ENCODE measurements around the gene PSMA5.

The PSMA5 gene

DNA sequence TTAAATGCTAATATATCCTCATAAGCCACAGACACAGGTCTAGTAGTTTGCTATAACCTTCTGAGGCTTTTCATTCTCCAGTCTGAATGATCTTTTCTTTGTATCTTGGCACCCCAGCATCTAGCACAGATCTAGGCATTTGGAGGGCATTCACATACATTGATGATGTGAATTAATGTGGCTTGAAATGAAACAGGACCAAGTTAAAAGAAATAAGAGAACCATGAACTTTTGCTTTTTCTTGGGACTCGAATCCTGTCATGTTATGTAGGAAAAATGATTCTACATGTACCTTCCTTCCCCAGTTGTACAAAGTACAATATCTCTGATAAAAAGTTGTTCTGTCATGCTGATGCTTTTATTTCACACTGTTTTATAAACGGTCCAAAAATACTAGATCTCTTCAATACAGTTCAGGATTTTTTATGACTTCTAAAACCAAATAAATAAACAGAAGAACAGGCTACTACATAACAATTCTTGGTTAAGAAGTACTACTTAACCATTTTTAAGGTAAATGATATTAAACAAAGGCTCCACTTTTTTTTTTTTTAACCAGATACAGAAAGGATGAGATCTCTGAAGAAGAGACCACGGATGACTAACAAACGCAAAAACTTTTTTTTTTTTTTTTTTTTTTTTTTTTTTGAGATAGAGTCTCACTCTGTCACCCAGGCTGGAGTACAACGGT, 31.5 kb downstream of the PSMA5 start:
- H3K27ac ChIP-seq (ENCODE audit: extremely low read depth, low read depth, low read length), result no peak overlapping the region
- ChIA-PET POLR2A (interaction anchor here (1.1 to 1.6 kb wide), 2 partner anchors 12 to 112 kb away, joined by 3 read pairs; partner anchors contain the start of gene PSRC1), CTCF (interaction anchor here (0.6 to 7.8 kb wide), 5 partner anchors 11 to 116 kb away, joined by 3 to 126 read pairs (median 3); no protein-coding TSS in a partner anchor)
- H3K36me3 ChIP-seq (ENCODE audit: control insufficient read depth in 2 of 2, insufficient read depth in 1 of 2, low read length in 2 of 2), result no peaks in the 10 kb centered on the region
- H3K4me1 ChIP-seq (ENCODE audit: control insufficient read depth, insufficient read depth, low read length), result peaks cover 16% of the 10 kb centered on the region
- H3K4me3 ChIP-seq (ENCODE audit: low read depth, low read length), result no peak overlapping the region
- no peaks in the 10 kb centered on the region for H3K9me3 ChIP-seq (ENCODE audit: control insufficient read depth, insufficient read depth, low read depth, low read length)
- TF ChIP-seq, protein P1, sequence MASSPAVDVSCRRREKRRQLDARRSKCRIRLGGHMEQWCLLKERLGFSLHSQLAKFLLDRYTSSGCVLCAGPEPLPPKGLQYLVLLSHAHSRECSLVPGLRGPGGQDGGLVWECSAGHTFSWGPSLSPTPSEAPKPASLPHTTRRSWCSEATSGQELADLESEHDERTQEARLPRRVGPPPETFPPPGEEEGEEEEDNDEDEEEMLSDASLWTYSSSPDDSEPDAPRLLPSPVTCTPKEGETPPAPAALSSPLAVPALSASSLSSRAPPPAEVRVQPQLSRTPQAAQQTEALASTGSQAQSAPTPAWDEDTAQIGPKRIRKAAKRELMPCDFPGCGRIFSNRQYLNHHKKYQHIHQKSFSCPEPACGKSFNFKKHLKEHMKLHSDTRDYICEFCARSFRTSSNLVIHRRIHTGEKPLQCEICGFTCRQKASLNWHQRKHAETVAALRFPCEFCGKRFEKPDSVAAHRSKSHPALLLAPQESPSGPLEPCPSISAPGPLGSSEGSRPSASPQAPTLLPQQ (tag by site-specific recombination; IDR thresholded peaks at IDR 0.05), result no peak
- TF ChIP-seq, protein P2, sequence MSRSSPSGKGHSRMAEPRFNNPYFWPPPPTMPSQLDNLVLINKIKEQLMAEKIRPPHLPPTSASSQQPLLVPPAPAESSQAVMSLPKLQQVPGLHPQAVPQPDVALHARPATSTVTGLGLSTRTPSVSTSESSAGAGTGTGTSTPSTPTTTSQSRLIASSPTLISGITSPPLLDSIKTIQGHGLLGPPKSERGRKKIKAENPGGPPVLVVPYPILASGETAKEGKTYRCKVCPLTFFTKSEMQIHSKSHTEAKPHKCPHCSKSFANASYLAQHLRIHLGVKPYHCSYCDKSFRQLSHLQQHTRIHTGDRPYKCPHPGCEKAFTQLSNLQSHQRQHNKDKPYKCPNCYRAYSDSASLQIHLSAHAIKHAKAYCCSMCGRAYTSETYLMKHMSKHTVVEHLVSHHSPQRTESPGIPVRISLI (tag by site-specific recombination; IDR thresholded peaks at IDR 0.05), result peak; percentile 78

DNA sequence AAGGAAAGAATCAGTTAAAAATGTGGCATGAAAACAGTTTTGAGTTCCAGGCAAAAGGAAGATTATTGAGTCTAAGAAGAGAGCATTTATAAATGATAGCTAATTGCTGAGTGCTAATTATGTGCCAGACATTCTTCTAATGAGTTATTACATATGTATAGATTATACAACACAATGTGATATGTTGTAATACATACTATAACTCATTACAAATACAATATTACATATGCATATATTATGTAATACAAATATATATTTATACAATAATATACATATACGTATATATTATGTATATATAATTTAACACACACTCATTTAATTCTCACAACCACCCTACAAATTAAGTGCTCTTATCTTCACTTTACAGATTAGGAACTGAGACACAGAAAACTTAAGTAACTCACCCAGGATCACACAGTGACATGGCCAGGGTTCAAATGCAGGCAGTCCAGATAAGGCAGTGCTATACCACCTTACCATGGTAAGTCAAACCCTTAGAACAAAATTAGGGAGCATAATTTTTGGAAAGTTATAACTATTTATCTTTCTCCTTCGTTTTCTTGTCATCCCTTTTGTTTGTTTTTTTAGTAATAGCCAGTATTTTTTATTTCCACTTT, 32.5 kb downstream of the PSMA5 start:
- peaks cover 16% of the 10 kb centered on the region for H3K4me1 ChIP-seq (ENCODE audit: control insufficient read depth, insufficient read depth, low read length)

DNA sequence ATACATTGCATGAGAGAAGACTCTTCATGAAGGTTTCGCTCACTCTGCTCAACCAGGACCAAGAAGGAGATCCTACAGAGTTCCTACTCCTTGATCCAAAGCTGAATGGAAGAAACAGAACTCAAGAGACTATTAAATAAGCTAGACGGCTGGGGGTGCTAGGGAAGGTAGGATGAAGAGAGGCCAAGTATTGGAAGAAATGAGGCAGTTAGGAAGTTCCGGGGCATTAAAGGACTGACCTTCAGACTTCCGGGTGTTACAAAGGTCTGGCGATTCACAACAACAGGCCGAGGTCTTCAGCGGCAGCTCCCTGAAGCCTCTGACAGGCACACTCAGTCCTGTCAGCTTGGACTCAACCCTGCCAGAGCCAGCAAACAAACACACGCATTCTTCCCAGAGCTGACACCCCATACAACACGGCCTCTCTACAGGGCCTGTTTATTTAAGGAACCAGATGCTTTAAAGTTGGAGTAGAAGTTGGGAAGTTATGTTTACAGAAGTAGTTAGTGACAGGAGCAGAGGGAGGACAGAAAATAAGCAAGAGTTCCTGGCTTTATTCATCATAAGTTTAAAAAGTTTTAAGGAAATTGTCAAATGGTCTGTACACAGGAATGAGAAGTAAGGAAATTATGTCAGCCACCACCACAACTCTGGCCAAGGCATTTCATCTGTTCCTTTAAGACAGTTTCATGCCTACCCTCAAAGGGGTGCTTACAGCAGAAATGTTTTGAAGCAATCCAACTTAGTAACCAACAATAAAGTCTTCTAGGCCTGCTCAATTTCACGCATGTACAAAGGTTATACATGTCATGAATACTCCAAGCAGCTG, 33.2 kb downstream of the PSMA5 start:
- CTCF ChIA-PET, result interaction anchor here (0.6 to 4.7 kb wide), 4 partner anchors 10 to 115 kb away, joined by 3 to 23 read pairs (median 3); no protein-coding TSS in a partner anchor
- Histone ChIP-seq H3K27ac (ENCODE audit: extremely low read depth, low read depth, low read length) (peak overlapping the region; percentile 48), H3K36me3 (ENCODE audit: control insufficient read depth in 2 of 2, insufficient read depth in 1 of 2, low read length in 2 of 2) (peaks cover 0 to 4% of the 10 kb centered on the region in 2 experiments; a peak in 1 of 3 replicates), H3K4me1 (ENCODE audit: control insufficient read depth, insufficient read depth, low read length) (peaks cover 16% of the 10 kb centered on the region), H3K4me3 (ENCODE audit: low read depth, low read length) (peak overlapping the region; percentile 5), H3K9me3 (ENCODE audit: control insufficient read depth, insufficient read depth, low read depth, low read length) (no peaks in the 10 kb centered on the region)
- POLR2A ChIA-PET, result interaction anchor here (1.1 to 2.1 kb wide), 2 partner anchors 10 to 110 kb away, joined by 3 to 5 read pairs; partner anchors contain the start of gene PSRC1
- TF ChIP-seq, protein P3, sequence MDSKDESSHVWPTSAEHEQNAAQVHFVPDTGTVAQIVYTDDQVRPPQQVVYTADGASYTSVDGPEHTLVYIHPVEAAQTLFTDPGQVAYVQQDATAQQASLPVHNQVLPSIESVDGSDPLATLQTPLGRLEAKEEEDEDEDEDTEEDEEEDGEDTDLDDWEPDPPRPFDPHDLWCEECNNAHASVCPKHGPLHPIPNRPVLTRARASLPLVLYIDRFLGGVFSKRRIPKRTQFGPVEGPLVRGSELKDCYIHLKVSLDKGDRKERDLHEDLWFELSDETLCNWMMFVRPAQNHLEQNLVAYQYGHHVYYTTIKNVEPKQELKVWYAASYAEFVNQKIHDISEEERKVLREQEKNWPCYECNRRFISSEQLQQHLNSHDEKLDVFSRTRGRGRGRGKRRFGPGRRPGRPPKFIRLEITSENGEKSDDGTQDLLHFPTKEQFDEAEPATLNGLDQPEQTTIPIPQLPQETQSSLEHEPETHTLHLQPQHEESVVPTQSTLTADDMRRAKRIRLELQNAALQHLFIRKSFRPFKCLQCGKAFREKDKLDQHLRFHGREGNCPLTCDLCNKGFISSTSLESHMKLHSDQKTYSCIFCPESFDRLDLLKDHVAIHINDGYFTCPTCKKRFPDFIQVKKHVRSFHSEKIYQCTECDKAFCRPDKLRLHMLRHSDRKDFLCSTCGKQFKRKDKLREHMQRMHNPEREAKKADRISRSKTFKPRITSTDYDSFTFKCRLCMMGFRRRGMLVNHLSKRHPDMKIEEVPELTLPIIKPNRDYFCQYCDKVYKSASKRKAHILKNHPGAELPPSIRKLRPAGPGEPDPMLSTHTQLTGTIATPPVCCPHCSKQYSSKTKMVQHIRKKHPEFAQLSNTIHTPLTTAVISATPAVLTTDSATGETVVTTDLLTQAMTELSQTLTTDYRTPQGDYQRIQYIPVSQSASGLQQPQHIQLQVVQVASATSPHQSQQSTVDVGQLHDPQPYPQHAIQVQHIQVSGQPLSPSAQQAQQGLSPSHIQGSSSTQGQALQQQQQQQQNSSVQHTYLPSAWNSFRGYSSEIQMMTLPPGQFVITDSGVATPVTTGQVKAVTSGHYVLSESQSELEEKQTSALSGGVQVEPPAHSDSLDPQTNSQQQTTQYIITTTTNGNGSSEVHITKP (tag by site-specific recombination; IDR thresholded peaks at IDR 0.05), result peak; percentile 84
- TF ChIP-seq ZFP37 (tag by site-specific recombination; IDR thresholded peaks at IDR 0.05) (no peak), ZBTB17 (tag by site-specific recombination; IDR thresholded peaks at IDR 0.05) (0 out of 2 replicates have a peak, but pooled peaks have one; percentile 55)
- TF ChIP-seq, protein P4, sequence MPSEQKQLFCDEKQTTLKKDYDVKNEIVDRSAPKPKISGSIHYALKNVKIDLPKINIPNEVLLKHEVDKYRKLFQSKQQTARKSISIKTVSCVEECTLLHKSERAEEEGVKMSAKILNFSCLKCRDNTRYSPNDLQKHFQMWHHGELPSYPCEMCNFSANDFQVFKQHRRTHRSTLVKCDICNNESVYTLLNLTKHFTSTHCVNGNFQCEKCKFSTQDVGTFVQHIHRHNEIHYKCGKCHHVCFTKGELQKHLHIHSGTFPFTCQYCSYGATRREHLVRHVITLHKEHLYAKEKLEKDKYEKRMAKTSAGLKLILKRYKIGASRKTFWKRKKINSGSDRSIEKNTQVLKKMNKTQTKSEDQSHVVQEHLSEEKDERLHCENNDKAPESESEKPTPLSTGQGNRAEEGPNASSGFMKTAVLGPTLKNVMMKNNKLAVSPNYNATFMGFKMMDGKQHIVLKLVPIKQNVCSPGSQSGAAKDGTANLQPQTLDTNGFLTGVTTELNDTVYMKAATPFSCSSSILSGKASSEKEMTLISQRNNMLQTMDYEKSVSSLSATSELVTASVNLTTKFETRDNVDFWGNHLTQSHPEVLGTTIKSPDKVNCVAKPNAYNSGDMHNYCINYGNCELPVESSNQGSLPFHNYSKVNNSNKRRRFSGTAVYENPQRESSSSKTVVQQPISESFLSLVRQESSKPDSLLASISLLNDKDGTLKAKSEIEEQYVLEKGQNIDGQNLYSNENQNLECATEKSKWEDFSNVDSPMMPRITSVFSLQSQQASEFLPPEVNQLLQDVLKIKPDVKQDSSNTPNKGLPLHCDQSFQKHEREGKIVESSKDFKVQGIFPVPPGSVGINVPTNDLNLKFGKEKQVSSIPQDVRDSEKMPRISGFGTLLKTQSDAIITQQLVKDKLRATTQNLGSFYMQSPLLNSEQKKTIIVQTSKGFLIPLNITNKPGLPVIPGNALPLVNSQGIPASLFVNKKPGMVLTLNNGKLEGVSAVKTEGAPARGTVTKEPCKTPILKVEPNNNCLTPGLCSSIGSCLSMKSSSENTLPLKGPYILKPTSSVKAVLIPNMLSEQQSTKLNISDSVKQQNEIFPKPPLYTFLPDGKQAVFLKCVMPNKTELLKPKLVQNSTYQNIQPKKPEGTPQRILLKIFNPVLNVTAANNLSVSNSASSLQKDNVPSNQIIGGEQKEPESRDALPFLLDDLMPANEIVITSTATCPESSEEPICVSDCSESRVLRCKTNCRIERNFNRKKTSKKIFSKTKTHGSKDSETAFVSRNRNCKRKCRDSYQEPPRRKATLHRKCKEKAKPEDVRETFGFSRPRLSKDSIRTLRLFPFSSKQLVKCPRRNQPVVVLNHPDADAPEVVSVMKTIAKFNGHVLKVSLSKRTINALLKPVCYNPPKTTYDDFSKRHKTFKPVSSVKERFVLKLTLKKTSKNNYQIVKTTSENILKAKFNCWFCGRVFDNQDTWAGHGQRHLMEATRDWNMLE (tag by site-specific recombination; conservative IDR thresholded peaks at IDR 0.05; ENCODE audit: low read depth), result peak; percentile 57

More for the DNA sequence above, 32.5 kb downstream of the PSMA5 start:
- ChIA-PET POLR2A (interaction anchor here (1.1 to 2.1 kb wide), 2 partner anchors 10 to 111 kb away, joined by 3 to 5 read pairs; partner anchors contain the start of gene PSRC1), CTCF (interaction anchor here (1.2 to 4.7 kb wide), 3 partner anchors 10 to 116 kb away, joined by 3 to 23 read pairs (median 3); no protein-coding TSS in a partner anchor)
- no peaks in the 10 kb centered on the region for H3K9me3 ChIP-seq (ENCODE audit: control insufficient read depth, insufficient read depth, low read depth, low read length)
- H3K4me3 ChIP-seq (ENCODE audit: low read depth, low read length), result no peak overlapping the region
- peak overlapping the region; percentile 48; the same call in 1 of the 2 replicates for H3K27ac ChIP-seq (ENCODE audit: extremely low read depth, low read depth, low read length)
- H3K36me3 ChIP-seq (ENCODE audit: control insufficient read depth in 2 of 2, insufficient read depth in 1 of 2, low read length in 2 of 2), result peaks cover 0 to 4% of the 10 kb centered on the region in 2 experiments; a peak in 1 of 3 replicates
- TF ChIP-seq ZNF701 (tag by site-specific recombination; IDR thresholded peaks at IDR 0.05), result no peak
- TF ChIP-seq, protein P5, sequence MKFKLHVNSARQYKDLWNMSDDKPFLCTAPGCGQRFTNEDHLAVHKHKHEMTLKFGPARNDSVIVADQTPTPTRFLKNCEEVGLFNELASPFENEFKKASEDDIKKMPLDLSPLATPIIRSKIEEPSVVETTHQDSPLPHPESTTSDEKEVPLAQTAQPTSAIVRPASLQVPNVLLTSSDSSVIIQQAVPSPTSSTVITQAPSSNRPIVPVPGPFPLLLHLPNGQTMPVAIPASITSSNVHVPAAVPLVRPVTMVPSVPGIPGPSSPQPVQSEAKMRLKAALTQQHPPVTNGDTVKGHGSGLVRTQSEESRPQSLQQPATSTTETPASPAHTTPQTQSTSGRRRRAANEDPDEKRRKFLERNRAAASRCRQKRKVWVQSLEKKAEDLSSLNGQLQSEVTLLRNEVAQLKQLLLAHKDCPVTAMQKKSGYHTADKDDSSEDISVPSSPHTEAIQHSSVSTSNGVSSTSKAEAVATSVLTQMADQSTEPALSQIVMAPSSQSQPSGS (tag by site-specific recombination; IDR thresholded peaks at IDR 0.05; ENCODE audit: low read depth), result 0 out of 2 replicates have a peak, but pooled peaks have one; percentile 36
- TF ChIP-seq, protein P6, sequence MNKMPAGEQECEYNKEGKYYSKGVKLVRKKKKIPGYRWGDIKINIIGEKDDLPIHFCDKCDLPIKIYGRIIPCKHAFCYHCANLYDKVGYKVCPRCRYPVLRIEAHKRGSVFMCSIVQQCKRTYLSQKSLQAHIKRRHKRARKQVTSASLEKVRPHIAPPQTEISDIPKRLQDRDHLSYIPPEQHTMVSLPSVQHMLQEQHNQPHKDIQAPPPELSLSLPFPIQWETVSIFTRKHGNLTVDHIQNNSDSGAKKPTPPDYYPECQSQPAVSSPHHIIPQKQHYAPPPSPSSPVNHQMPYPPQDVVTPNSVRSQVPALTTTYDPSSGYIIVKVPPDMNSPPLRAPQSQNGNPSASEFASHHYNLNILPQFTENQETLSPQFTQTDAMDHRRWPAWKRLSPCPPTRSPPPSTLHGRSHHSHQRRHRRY (tag by site-specific recombination; IDR thresholded peaks at IDR 0.05), result no peak
- no peak for TF ChIP-seq ZXDB (tag by site-specific recombination; IDR thresholded peaks at IDR 0.05)
- TF ChIP-seq ZNF600 (tag by site-specific recombination; IDR thresholded peaks at IDR 0.05), result no peak
- no peak for TF ChIP-seq ZNF555 (tag by site-specific recombination; conservative IDR thresholded peaks at IDR 0.05)
- no peak for TF ChIP-seq ZNF670 (tag by site-specific recombination; IDR thresholded peaks at IDR 0.05; ENCODE audit: low read depth)

Measured in HEK293 (cell line).